GM18502 (cell line): ENCODE data around the gene NFATC2.

ENCODE experiments used
- ATAC-seq: cut with Tn5 transposase; IDR thresholded peaks from one replicate; pipeline ENCODE4 v1.9.1; 2021; ENCODE audit warnings: mild to moderate bottlenecking; ENCODE audit not compliant: unreplicated experiment, poor library complexity

Gene NFATC2

DNA sequence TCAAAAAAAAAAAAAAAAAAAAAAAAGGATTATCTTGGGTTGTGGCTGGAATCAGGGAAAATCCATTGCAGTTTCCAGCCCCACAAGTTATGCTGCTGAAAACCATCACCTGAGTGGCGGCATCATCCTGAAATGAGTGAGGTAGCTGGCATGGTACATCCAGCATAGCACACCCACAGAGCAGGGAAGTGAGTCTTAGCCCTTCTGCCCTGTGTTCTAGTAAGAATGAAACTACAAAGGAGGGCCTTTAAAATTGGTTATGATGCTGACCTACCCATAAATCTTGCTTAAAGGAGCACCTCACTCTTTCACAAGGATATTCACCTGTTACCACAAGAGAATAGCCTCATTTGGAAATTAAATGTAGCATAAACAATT is 119.2 kb downstream of the NFATC2 start:
- peak; percentile 69 for ATAC-seq

DNA sequence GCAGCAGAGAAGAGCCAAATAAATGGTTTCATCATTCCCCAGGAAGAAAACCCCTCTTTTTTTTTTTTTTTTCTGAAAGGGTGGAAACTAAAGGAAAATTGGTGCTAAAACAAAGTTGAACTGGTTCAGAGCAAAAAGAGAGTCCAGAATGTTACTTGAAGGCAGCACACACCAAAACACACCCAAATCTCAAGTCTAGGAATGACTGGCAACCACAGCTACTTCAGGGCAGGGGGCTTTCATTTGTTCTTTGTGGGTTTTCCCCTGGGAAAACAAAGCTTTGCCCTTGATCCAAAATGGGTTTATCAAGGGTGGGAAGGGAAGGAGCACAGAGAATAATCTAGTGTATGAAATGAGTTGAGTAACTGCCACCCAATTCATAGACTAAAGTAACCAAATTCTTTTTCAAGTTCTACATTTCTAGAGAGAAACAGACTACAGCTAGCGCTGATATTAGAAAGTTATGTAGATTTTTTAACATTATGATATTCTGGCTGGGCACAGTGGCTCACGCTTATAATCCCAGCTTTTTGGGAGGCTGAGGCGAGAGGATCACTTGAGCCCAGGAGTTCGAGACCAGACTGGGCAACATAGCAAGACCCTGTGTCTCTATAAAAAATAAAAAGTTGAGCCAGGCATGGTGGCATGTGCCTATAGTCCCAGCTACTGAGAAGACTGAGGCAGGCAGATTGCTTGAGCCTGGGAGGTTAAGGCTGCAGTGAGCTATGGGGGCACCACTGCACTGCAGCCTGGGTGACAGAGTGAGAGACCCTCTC is 119.8 kb downstream of the NFATC2 start:
- ATAC-seq = no peak

DNA sequence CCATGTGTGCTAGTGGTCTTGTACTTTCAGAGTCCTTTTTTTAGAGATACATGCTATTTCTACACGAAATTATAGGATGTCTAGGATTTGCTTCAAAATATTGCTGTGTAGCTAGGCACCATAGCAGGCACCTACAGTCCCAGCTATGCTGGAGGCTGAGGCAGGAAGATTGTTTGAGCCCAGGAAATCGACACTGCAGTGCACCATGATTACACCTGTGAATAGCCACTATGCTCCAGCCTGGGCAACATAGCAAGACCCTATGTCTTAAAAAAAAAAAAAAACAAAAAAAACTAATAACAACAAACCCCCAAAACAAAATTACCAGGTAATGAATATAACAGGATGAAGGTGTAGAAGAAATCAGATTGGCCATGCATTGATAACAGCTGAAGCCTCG is 121.7 kb downstream of the NFATC2 start:
- ATAC-seq = no peak

DNA sequence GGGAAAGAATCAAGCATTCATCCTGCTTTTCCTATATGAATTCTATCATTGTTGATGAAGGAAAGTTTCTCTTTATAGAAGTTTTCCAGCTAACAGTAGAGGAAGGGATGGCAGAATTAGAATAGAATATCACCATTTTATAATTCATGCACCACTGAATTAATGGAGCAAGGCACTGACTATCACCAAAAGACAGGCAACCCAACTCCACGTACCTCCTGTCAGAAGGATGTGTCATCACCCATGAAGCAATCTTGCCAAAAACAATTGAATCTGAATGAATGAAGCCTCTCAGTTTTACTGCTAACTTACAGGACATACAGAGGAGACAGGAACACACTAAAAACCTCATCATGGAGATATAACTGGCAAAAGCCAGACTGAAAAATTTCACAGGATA is 122.4 kb downstream of the NFATC2 start:
- no peak for ATAC-seq

DNA sequence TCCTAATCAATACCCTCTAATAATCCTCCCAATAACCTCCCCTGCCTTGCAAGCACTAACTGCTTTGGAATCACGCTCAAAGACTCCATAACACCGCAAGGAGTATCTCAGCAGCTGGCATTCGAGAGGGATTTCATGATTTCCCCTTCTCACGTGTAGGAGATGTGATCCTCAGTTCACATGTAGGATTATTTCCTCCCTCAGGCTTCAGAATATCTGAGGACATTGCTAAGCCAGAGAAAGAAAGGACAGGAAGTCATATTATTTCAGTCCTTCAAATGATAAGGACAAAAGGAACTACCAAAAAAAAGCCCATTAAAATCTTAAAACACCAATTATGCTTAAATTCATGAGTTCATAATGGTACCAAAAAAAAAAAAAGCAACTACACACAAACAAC is 122.9 kb downstream of the NFATC2 start:
- no peak for ATAC-seq

DNA sequence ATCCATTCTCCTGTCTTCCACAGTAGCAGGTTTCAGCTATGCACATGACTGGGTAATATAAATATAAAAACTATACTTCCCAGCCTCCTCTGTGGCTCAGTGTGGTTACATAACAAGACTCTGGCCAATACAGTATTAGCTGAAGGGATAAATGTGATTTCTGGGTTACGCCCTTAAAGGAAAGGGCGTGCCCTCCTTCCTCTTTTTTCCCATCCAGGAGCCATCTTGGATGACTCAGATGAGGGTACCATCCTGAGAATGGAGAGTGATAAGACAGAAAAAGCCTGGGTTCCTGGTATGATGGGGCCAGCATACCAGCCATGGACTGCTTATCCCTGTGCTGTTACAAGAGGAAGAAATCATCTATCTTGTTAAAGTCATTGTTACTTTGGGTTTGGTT is 123.3 kb downstream of the NFATC2 start:
- no peak for ATAC-seq

DNA sequence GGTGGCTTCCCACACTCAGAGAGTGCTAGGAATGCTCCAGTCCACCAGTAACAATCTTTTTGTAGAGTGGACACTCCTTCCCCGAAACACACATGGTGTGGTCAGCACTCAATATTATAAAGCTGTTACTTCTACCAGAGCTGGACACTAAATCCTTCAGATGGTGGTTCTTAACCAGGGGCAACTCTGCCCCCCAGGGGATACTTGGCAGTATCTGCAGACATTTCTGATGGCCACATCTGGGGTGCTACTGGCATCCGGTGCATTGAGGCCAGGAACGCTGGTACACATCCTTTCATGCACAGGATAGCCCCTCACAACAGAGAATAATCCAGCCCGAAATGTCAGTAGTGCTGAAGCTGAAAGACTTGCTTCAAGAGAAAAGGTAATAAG is 124.4 kb downstream of the NFATC2 start:
- ATAC-seq = no peak

DNA sequence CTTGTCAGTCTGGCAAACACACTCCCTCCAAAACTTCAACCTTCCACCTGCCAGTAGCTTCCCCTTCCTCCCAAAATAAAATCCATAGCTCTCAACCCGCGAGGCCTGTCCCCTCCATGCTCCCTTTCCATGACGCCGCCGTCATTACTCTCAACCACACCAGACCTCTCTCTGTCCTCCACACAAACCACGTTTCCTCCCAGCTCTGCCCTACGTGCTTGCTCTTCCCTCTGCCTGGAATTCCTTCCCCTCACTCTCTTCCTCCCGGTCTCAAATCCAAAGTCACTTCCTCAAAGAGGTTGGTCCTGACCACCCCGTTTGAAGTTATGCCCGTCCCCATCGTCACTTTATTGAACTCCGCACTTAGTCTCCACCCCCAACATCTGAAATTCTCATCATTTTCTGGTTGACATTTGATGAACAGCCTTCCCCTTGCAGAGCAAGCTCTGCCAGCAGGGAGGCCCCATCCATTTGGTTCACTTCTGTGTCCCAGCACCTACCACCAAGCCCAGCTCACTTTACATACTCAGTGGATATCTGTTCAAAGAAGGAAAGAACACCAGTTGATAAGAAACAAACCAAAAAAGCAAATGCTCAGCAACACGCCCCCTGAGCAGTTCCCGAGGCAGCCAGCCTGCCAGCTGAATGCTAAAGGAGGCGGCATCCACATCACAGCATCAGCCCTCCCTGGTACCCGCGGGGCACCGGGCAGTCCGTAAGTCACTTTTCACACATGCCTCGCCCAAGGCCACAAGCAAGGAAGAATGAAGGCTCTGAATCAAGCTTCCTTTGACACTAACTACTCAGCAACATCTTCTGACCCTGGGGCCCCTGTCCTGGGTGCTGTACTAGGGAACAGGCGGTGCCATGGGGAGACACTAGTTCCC is 125.0 kb downstream of the NFATC2 start:
- no peak for ATAC-seq

DNA sequence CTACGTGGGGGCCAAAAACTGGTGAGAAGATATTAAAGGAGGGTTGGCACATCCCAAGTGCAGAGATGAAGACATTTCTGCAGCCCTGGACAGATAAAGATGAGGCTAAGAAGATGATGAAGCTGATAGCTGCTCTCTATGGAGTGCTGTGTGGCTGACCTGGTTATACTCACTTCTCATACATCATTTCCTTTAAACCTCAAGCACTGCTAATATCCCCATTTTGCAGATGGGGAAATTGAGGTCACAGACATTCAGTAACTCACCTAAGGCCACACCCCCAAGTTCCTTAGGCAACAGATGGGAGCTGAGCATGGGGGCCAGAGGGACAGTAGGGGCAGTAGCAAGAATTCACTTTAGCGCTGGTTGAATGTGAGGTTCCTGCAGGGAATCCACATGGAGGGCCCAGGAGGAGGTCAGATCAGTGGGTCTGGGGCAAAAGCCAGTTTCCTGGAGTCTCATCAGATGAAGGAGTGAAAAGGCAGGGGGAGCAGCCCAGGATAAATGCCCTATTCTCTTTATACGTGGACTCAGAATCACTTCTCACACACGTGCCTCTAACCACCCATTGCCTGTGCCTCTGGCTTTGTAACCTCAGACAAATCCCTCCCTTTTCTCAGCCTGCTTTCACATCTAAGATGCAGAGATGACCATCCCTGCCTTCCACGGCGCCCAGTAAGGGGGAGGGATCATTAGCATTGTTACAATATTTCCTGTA is 125.8 kb downstream of the NFATC2 start:
- ATAC-seq = no peak

DNA sequence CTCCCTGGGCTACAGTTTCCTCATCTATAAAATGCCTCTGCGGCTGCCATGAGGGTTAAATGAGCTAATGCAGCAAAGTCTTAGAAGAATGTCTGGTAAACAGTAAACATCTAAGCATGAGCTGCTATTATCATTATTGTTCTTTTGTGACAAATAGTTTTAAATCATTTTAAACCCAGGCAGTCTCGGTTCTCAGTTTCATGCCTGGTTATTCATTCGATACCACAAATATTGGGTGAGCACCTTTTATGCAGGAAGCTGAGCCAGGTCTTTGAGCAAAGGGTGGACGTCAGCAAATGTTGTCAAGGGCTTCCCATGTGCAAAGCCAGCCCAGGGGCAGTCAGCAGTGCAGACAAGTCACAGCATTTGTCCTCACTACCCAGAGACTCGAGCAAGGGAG is 128.7 kb downstream of the NFATC2 start:
- ATAC-seq = peak; percentile 39

DNA sequence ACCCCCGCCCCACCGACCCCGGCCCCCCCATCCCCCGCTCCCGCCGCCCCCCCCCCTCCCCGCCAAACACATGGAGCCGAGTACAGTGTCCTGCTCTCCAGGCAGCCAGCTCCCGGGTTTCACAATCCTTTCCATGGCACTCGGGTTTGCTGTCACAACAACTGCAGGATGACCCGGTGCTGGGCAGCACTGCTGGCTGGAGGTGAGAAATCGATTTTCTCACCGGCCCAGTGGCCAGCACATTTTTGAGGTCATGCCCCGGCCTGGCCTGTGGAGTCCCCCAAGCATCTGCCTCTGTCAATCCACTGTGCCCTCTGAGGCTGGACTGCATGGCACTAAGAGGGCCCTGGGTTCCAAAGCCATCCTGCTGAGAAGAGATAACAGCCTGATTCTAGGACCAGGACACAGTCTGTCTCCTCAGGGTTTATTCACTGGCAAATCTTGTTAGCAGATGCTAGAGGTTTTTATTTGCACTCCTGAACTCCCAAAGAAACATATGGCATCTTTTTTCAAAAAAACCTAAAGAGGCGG is 129.5 kb downstream of the NFATC2 start:
- ATAC-seq = no peak

DNA sequence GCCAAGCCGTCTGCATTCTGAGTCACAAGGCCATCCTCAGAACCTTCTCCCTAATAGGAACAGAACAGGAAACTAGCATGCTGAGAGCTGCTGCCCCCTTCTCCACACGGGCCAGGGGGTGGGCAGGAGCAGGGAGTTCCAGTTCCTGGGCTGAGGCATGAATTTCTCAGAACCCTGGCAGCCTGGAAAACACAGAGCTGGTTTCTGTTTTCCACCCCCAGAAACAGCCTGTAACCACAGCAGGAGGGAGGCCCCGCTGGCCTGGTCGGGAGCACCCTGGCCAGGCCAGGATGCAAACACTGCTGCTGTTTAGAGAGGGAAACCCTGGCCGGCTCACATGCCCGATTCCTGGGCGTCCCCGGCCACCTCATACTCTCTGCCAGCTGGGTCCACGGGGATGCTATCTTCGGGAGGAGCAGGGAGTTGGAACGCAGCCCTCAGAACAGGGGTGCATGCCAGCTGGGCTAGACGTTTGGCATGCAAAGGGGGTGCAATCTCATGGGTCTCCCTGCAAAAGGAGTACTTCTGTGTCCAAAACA is 130.1 kb downstream of the NFATC2 start:
- ATAC-seq = no peak

DNA sequence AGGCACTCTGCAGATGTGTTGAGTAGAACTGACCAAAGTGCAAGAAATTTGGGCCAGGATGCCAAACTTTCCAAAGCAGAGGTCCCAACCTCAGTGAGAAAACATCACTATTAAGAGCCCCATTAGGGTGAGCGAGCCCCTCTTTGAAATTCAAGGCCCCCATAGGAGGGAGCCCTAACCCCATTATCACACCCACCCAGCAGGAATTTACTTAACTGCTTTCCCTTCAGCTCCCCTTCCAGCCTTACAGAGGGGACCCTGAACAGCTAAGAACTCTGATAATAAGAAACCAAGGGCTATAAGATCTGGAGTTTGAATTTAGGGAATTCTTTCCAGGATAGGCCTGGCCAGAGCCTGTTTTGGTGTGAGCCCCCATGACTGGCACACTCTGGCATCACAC is 130.6 kb downstream of the NFATC2 start:
- ATAC-seq = no peak

DNA sequence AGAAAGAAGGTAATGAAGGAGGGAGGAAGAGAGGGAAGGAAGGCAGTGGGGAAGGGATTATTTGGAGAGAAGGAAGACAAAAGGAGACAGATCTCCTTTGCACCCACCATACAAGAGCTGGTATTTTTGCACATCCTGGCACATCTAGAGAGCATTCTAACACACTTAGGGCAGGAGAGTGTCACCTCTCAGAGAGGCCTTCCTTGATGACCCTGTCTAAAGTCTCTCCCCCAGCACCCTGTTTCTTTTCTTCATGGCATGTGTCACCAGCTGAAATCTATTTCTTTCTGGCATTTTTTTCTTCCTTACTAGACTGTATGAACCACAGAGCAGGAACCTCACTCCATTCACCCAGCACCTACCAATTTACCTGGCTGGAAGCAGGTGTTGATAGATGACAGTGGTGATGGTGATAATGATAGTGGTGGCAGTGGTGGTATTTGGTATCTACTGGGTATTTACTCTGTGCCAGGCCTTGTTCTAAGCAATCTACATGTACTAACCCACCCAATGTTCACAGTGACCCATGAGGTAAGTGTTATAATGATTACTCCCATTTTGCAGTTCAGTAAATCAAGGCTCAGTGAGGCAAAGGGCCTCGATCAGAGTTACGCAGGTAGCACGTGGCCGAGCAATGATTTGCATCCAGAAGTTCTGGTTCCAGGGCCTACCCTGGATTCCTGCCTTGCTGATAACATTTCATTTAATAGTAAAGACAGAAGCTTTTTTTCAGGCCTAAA is 131.8 kb downstream of the NFATC2 start:
- ATAC-seq = no peak

DNA sequence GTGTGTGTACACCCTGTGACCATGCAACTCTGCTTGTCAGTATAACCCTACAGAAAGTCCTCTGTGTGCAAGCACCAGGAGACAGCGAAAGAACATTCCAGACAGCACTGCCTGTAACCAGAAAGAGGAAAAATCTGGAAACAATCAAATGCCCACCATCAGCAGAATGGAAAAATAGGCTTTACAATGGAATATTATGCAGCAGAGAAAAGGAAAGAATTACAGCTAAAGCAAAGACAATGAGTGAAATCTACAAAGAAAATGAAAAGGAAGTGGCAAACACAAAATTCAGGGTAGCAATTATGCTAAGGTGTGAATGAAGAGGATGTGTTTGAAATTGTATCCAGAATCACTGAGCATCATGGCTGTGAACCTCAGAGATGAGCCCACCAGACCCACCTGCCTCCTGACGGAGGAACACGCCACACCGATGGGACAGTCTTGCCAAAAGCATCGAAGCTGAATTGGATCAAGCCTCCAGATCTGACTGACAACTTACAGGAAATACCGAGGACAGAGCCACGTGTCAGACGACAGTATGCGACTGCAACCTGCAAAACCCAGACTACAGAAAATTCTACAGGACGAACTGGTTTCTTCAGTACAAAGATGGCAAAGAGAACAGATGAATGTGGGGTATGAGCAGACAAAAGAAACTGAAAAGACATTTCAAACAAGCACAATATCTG is 133.2 kb downstream of the NFATC2 start:
- ATAC-seq = no peak

DNA sequence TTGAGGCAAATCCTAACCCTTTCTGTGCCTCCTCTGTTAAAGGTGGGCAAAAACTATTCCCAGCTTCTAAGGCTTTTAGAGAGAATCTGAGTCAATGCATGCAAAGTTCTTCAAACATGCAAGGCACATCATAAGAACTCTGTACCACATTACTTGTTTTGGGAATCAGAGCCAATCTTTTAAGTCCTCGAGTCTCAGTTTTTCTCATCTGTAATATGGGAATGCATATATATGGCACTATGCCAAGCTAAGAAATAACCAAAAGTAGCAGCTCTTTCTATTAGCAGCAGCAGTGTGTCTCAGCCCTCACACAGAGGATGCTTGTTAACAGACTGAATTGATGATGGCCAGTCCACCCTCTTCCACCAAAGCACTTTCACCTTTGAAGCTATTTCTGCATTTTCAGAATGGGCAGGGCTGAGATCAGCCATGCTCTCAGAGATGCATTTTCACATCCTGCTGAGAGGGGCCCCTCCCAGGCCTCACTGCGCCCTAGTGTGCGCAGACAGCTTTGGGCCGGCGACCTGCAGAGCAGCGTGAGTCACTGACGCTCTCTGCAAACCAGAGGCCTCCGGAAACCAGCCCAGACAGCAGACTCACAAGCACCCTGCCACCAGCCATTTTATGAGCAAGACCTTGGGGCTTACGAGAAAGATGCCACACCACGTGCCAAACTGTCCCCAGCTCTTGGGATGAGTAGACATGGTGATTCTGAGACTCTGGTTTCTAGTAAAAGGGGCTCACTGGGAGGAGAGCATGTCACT is 138.0 kb downstream of the NFATC2 start:
- peak; percentile 86 for ATAC-seq

DNA sequence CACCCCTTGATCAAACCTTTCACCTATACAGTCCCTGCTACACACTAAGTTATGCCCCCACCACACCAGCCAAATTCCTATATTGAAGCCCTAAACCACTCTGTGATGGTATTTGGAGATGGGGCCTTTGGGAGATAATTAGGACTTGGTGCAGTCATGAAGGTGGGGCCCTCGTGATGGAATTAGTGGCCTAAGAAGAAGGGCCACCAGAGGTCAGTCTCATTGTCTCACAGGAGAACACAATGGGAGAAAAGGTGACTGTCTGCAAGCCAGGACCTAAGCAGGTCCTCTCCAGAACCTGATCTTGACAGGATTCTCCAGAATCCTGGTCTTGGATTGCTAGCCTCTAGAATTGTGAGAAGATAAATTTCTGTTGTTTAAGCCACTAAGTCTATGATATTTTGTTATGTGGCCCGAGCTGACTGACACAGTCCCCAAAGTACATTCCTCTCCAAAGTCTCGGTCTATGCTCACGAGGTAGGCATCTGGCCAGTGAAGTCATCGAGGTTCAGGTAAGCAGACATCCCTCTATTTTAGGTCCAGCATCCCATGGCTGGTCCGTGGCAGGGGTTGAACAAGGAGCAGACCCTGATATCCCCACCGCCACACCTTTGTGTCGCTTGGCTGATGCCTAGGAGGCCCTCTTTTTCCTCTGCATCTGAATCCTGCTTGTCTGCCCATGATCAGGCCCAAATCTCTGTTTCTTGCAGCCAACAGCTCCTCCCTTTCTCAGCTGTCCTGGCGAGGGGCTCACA is 138.9 kb downstream of the NFATC2 start:
- ATAC-seq = no peak

DNA sequence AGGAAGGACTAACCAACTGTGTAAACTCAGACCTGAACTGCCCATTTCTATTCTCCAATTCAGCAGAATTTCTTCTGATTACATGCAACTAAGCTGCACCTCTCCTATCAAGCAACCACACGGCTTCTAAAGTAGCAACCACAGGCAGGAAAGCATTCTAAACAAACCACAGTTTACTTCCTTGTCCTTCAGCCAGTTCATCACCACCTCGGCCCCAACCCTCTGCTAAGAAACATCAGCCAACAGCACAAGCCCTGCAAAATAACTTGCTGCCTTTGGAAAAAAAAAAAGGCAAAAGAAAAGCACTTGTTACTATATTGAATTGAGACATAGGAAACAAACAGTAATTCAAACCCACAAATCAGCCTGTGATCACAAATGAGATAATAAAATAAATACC is 140.3 kb downstream of the NFATC2 start:
- no peak for ATAC-seq
